HAP-1 (cell line): Measurements from ENCODE around the gene TRIM6.
"Not testable (repeated sequence)": the region's sequence is repeated elsewhere in the genome, so short reads cannot be mapped to it uniquely, and the experiment has no call there.

Source experiments
- DNase-seq, 2 experiments: peaks; one replicate each; pipeline ENCODE4 v3.0.0-alpha.2; 2016 to 2020; ENCODE audit warnings: low spot score in 2 of 2
- H3K27me3 ChIP-seq: fragments of 250-450 bp; sonication (Bioruptor Pico); 2 replicates; pipeline ENCODE4 v1.5.1; 2020; ENCODE audit warnings: low read depth, mild to moderate bottlenecking, moderate library complexity
- H3K36me3 ChIP-seq: fragments of 250-450 bp; sonication (Bioruptor Pico); replicated peaks from 2 replicates; pipeline ENCODE4 v1.5.1; 2020; ENCODE audit warnings: mild to moderate bottlenecking
- H3K4me1 ChIP-seq: fragments of 250-450 bp; sonication (Bioruptor Pico); 2 replicates; pipeline ENCODE4 v1.5.1; 2020; ENCODE audit warnings: mild to moderate bottlenecking
- H3K4me3 ChIP-seq: fragments of 250-450 bp; sonication (Bioruptor Pico); 2 replicates; pipeline ENCODE4 v1.5.1; 2020; ENCODE audit warnings: mild to moderate bottlenecking, moderate library complexity
- H3K9me3 ChIP-seq: fragments of 250-450 bp; sonication (Bioruptor Pico); 2 replicates; pipeline ENCODE4 v1.5.1; 2020; ENCODE audit warnings: mild to moderate bottlenecking, moderate library complexity
- in situ Hi-C: fragments of 300-500 bp; cut with MboI; formaldehyde crosslinking; loops from 3 replicates; pipeline ENCODE4 v1.14.3; 2020; ENCODE audit warnings: low sequenced_read_pairs, inconsistent platforms, mixed read lengths

TRIM6 gene

GRCh38 chr11:5618807-5619206 is 22.4 kb downstream of the TRIM6 start:
- no peak overlapping the region for H3K4me3 ChIP-seq
- H3K9me3 ChIP-seq: no peaks in the 10 kb centered on the region
- no peaks in the 10 kb centered on the region for H3K36me3 ChIP-seq
- DNase-seq: no peak
- in situ Hi-C loops: no loop called here
- H3K4me1 ChIP-seq: no peaks in the 10 kb centered on the region
- H3K27me3 ChIP-seq: no peaks in the 10 kb centered on the region

DNA sequence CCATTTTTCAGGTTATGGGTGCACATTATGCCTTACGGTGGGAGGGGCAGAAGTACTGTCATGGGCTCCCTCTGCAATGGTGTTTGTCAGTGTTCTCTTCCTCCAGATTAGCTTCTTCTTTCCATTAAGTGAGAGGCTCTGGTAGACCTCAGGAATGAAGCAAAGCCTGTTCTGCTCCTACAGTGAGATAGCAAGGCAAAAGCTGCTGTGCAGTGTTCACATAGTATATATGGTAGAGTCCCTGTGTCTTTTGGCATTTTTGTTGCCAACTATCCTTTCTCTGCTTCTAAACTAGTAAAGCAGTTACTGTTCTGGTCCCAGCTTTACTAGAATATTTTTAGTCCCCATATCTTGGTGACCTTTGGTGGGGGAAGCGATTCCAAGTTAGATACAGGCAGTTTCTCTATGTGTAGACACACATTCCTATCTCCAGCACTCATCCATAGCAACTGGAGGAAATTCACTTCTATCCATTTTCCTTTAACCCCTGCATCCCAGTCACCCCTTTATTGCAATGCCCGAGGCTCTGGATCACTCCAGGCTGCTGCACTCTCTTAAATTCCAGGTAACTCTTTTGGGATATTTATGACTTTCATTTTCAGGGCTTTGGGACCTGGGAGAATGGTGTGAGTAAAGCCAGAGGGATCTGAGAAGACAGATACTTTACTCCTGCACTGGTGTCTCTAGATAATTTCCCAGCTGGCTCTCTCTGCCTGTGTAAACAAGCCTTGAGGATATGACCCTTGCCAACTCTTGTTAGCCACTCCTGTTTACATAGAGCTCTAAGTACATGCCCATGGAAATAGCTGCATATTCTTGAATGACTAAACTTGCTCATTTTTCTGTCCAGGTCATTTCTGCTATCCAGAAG is 24.4 kb downstream of the TRIM6 start:
- no peaks in the 10 kb centered on the region for H3K36me3 ChIP-seq
- no peaks in the 10 kb centered on the region for H3K4me1 ChIP-seq
- in situ Hi-C loops: no loop called here
- no peaks in the 10 kb centered on the region for H3K9me3 ChIP-seq
- DNase-seq: no peak
- H3K4me3 ChIP-seq: no peak overlapping the region
- H3K27me3 ChIP-seq: no peaks in the 10 kb centered on the region

- Histone ChIP-seq H3K9me3 (no peaks in the 10 kb centered on the region), H3K27me3 (no peaks in the 10 kb centered on the region), H3K36me3 (no peaks in the 10 kb centered on the region), H3K4me3 (no peak overlapping the region), H3K4me1 (no peaks in the 10 kb centered on the region)
- in situ Hi-C loops: no loop called here
- no peak for DNase-seq
Measured at GRCh38 chr11:5621580-5621979, 25.1 kb downstream of the TRIM6 start.

DNA sequence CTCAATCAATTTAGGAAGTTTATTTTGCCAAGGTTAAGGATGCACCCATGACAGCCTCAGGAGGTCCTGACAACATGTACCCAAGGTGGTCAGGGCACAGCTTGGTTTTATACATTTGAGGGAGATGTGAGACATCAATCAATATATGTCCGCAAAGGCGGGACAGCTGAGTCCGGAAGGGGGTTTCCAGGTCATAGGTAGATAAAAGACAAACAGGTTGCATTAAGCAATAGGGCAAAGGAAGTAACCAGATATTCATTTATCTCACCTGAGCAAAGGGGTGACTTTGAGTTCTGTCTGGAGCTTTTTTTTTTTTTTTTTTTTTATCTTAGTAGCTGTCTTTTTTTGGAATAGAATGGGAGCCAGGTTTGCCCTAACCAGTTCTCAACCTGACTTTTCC is 26.4 kb downstream of the TRIM6 start:
- in situ Hi-C loops: no loop called here
- no peaks in the 10 kb centered on the region for H3K36me3 ChIP-seq
- no peaks in the 10 kb centered on the region for H3K4me1 ChIP-seq
- no peak overlapping the region for H3K4me3 ChIP-seq
- DNase-seq: no peak
- no peaks in the 10 kb centered on the region for H3K9me3 ChIP-seq
- no peaks in the 10 kb centered on the region for H3K27me3 ChIP-seq

DNA sequence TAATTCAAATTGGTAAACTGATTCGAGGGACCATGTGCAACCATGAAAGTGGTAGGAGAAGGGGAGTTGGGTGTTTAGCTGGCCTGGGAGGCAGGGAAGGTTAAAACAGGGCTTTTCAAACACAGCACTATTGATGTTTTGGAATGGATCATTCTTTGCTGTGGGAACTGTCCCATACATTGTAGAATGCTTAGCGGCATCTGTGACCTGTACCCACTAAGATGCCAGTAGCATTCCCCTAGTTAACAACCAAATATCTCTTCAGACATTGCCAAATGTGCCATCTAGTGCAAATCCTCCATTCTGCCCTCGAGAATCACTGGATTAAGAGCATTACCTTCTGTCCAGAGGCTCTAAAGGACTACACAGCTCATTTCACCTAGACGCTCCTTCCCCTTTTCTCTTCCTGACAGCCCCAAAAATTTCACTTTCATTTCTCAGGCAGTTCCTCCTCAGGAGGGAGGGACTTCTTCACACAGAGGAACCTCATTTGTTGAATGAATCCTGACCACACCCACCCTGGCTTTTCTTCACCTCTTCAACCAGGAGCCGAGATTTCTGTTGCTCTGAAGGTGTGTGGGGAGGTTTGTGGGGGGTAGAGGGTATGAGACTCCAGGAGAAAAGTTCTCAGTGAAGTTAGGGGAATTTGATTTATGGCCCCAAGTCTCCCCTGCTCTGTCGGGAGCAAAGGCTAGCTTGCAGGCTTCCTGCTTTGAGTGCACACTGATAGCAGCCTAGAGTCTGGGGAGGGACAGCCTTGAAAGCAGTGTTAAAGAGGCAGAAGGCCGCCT is 28.2 kb downstream of the TRIM6 start, which contains the start of gene TRIM34:
TRIM34 (plus strand) TSS at position 513 of the 791 bp plus-strand sequence. CDS start 7,331 bp downstream, outside the sequence.
- peak within 1 kb of the TSS; percentile 6; the same call in 1 of the 2 replicates for H3K4me3 ChIP-seq
- in situ Hi-C loops: no loop called here
- no peaks in the 10 kb centered on the region for H3K36me3 ChIP-seq
- H3K4me1 ChIP-seq: no peaks in the 10 kb centered on the region
- DNase-seq: peak in 1 of 2 experiments; percentile 27
- no peaks in the 10 kb centered on the region for H3K27me3 ChIP-seq
- no peaks in the 10 kb centered on the region for H3K9me3 ChIP-seq

GRCh38 chr11:5625281-5625680 is 28.8 kb downstream of the TRIM6 start:
- Histone ChIP-seq H3K9me3 (no peaks in the 10 kb centered on the region), H3K27me3 (no peaks in the 10 kb centered on the region), H3K4me3 (no peak overlapping the region), H3K4me1 (no peaks in the 10 kb centered on the region), H3K36me3 (no peaks in the 10 kb centered on the region)
- in situ Hi-C loops: no loop called here
- DNase-seq: no peak

GRCh38 chr11:5626196-5626595 is 29.8 kb downstream of the TRIM6 start:
- H3K27me3 ChIP-seq: no peaks in the 10 kb centered on the region
- no peak for DNase-seq
- in situ Hi-C loops: no loop called here

DNA sequence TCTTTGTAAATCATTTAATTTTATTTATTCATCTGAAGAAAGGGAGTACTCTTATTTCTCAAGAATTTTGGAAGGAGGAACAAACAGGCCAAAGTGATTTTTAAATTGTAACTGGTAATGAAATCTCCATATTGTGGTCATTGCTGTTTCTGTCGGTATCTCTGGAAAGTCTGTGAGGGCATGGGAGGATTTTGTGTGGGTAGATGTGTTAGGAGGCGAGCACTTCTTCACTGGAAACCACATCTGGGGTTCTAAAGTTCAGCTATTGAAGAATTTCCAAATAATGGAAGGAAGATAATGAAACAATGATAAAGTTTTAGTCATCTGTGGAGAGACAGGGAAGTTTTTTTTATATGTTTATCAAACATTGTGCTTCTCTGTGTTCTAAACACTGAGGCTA is 35.0 kb downstream of the TRIM6 start:
- no peak overlapping the region for H3K4me3 ChIP-seq
- no peaks in the 10 kb centered on the region for H3K4me1 ChIP-seq
- H3K9me3 ChIP-seq: no peaks in the 10 kb centered on the region
- H3K27me3 ChIP-seq: no peaks in the 10 kb centered on the region
- in situ Hi-C loops: no loop called here
- no peak for DNase-seq
- H3K36me3 ChIP-seq: no peaks in the 10 kb centered on the region

More at GRCh38 chr11:5626196-5626595, 29.8 kb downstream of the TRIM6 start:
- Histone ChIP-seq H3K36me3 (no peaks in the 10 kb centered on the region), H3K4me3 (no peak overlapping the region), H3K4me1 (no peaks in the 10 kb centered on the region), H3K9me3 (no peaks in the 10 kb centered on the region)

DNA sequence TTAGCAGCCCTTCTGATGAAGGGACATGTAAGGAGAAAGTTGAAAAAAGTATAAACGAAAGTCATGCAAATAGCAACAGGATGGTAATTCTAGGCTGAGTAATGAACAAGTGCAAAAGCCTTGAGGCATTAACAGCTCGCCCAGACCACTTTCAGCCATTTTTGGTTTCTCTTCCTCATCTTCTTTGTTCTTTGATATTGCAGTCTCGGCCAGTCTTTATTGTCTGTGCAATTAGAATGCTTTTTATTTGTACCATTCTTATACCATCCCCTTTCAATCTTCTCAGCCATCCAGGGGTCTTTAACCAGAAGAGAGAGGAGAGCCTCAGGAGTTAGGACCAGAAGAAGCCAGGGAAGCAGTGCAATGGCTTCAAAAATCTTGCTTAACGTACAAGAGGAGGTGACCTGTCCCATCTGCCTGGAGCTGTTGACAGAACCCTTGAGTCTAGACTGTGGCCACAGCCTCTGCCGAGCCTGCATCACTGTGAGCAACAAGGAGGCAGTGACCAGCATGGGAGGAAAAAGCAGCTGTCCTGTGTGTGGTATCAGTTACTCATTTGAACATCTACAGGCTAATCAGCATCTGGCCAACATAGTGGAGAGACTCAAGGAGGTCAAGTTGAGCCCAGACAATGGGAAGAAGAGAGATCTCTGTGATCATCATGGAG is 35.7 kb downstream of the TRIM6 start:
- Histone ChIP-seq H3K4me1 (no peaks in the 10 kb centered on the region), H3K27me3 (no peaks in the 10 kb centered on the region), H3K9me3 (no peaks in the 10 kb centered on the region), H3K4me3 (no peak overlapping the region), H3K36me3 (no peaks in the 10 kb centered on the region)
- DNase-seq: no peak
- in situ Hi-C loops: no loop called here

- no peaks in the 10 kb centered on the region for H3K4me1 ChIP-seq
- no peak for DNase-seq
- H3K9me3 ChIP-seq: no peaks in the 10 kb centered on the region
- in situ Hi-C loops: no loop called here
- H3K27me3 ChIP-seq: no peaks in the 10 kb centered on the region
- H3K4me3 ChIP-seq: no peak overlapping the region
- H3K36me3 ChIP-seq: no peaks in the 10 kb centered on the region
Measured at GRCh38 chr11:5639953-5640352, 43.5 kb downstream of the TRIM6 start.

- DNase-seq: no peak
- no peaks in the 10 kb centered on the region for H3K4me1 ChIP-seq
- no peaks in the 10 kb centered on the region for H3K36me3 ChIP-seq
- in situ Hi-C loops: no loop called here
- H3K4me3 ChIP-seq: no peak overlapping the region
- H3K9me3 ChIP-seq: no peaks in the 10 kb centered on the region
- no peaks in the 10 kb centered on the region for H3K27me3 ChIP-seq
Measured at GRCh38 chr11:5643585-5643984, 47.1 kb downstream of the TRIM6 start.

- DNase-seq: no peak
- in situ Hi-C loops: no loop called here
- Histone ChIP-seq H3K36me3 (no peaks in the 10 kb centered on the region), H3K9me3 (no peaks in the 10 kb centered on the region), H3K27me3 (no peaks in the 10 kb centered on the region), H3K4me3 (no peak overlapping the region), H3K4me1 (no peaks in the 10 kb centered on the region)
Measured at GRCh38 chr11:5646139-5646538, 49.7 kb downstream of the TRIM6 start.

- no peak overlapping the region for H3K4me3 ChIP-seq
- H3K36me3 ChIP-seq: no peaks in the 10 kb centered on the region
- no peaks in the 10 kb centered on the region for H3K27me3 ChIP-seq
- in situ Hi-C loops: no loop called here
- DNase-seq: no peak
- peaks cover 3% of the 10 kb centered on the region; the same call in 1 of the 2 replicates for H3K9me3 ChIP-seq
- no peaks in the 10 kb centered on the region for H3K4me1 ChIP-seq
Measured at GRCh38 chr11:5655474-5655873, 59.0 kb downstream of the TRIM6 start.

- DNase-seq, in situ Hi-C loops, H3K36me3 ChIP-seq: not testable (repeated sequence)
Measured at GRCh38 chr11:5656956-5657355, 60.5 kb downstream of the TRIM6 start.

More at GRCh38 chr11:5656956-5657355, 60.5 kb downstream of the TRIM6 start:
- not testable (repeated sequence) for H3K4me3 ChIP-seq, H3K4me1 ChIP-seq, H3K9me3 ChIP-seq, H3K27me3 ChIP-seq
